Liver (tissue), 9 donors: ENCODE data around the gene GFOD2. TPM values are rescaled to one million over a fixed set of nuclear protein-coding genes. Genes with fewer than 3 reads are reported as not detected.

ENCODE experiments used
- DNase-seq: peaks from one replicate; pipeline ENCODE4 v3.0.0-alpha.2; 2017; ENCODE audit warnings: low spot score
- H3K27ac ChIP-seq, 2 donors: one replicate each; pipeline ENCODE4 v1.7.0; 2013; ENCODE audit warnings: inconsistent platforms in 2 of 2, low read length in 2 of 2, control low read depth in 1 of 2, low read depth in 1 of 2, mild to moderate bottlenecking in 1 of 2
- H3K27me3 ChIP-seq, 4 donors: one replicate each; pipeline versions ENCODE4 v1.6.1 to v1.7.0; 2013; ENCODE audit warnings: low read length in 3 of 4, inconsistent platforms in 1 of 4, mild to moderate bottlenecking in 1 of 4, moderate library complexity in 1 of 4; ENCODE audit not compliant: control insufficient read depth in 4 of 4, insufficient read depth in 4 of 4
- H3K36me3 ChIP-seq, 4 donors: one replicate each; pipeline versions ENCODE4 v1.6.1 to v1.7.0; 2013; ENCODE audit warnings: low read length in 3 of 4, mild to moderate bottlenecking in 3 of 4, low read depth in 1 of 4, moderate library complexity in 1 of 4; ENCODE audit not compliant: control insufficient read depth in 4 of 4, insufficient read depth in 3 of 4
- H3K4me1 ChIP-seq, 4 donors: one replicate each; pipeline versions ENCODE4 v1.6.1 to v1.7.0; 2013; ENCODE audit warnings: low read length in 3 of 4, mild to moderate bottlenecking in 3 of 4, moderate library complexity in 1 of 4; ENCODE audit not compliant: control insufficient read depth in 4 of 4, insufficient read depth in 4 of 4
- H3K4me3 ChIP-seq, 3 donors: one replicate each; pipeline versions ENCODE4 v1.6.1 to v1.7.0; 2013; ENCODE audit warnings: low read length in 3 of 3, control low read depth in 1 of 3, low read depth in 1 of 3, mild to moderate bottlenecking in 1 of 3
- H3K9ac ChIP-seq, 2 donors: one replicate each; pipeline ENCODE4 v1.7.0; 2013; ENCODE audit warnings: low read length in 2 of 2, mild to moderate bottlenecking in 2 of 2, moderate library complexity in 2 of 2, control low read depth in 1 of 2, low read depth in 1 of 2
- H3K9me3 ChIP-seq, 4 donors: one replicate each; pipeline versions ENCODE4 v1.6.1 to v1.7.0; 2013; ENCODE audit warnings: low read length in 3 of 4; ENCODE audit not compliant: control insufficient read depth in 4 of 4
- CTCF ChIP-seq: fragments of 150-350 bp; IDR thresholded peaks from 2 replicates; pipeline ENCODE4 v1.5.1; 2017; ENCODE audit warnings: improper control_type of control experiment, low read depth, low read length; ENCODE audit not compliant: missing input control
- EGR1 ChIP-seq, 2 donors: IDR thresholded peaks; 2 replicates each; pipeline ENCODE4 v1.6.1; 2016 to 2018; ENCODE audit warnings: antibody characterized with exemption in 2 of 2, low read depth in 2 of 2
- FOXA1 ChIP-seq: IDR thresholded peaks from 2 replicates; pipeline ENCODE4 v1.6.1; 2016; ENCODE audit warnings: antibody characterized with exemption
- FOXA2 ChIP-seq: IDR thresholded peaks from 2 replicates; pipeline ENCODE4 v1.6.1; 2016; ENCODE audit warnings: antibody characterized with exemption
- GABPA ChIP-seq, 2 donors: IDR thresholded peaks in 1 of 2; conservative IDR thresholded peaks in 1 of 2; 2 replicates each; pipeline ENCODE4 v1.6.1; 2016; ENCODE audit warnings: antibody characterized with exemption in 2 of 2, mild to moderate bottlenecking in 1 of 2, moderate library complexity in 1 of 2
- HNF4A ChIP-seq, 2 donors: conservative IDR thresholded peaks; 2 replicates each; pipeline ENCODE4 v1.6.1; 2016; ENCODE audit warnings: antibody characterized with exemption in 2 of 2, mild to moderate bottlenecking in 2 of 2
- HNF4G ChIP-seq: IDR thresholded peaks from 2 replicates; pipeline ENCODE4 v1.6.1; 2016; ENCODE audit warnings: antibody characterized with exemption
- JUND ChIP-seq, 2 donors: IDR thresholded peaks; 2 replicates each; pipeline ENCODE4 v1.6.1; 2016; ENCODE audit warnings: antibody characterized with exemption in 2 of 2
- MAX ChIP-seq: IDR thresholded peaks from 2 replicates; pipeline ENCODE4 v1.6.1; 2016; ENCODE audit warnings: antibody characterized with exemption
- NR2F2 ChIP-seq: IDR thresholded peaks from 2 replicates; pipeline ENCODE4 v1.6.1; 2016; ENCODE audit warnings: antibody characterized with exemption
- RAD21 ChIP-seq, 2 donors: IDR thresholded peaks; 2 replicates each; pipeline ENCODE4 v1.6.1; 2016; ENCODE audit warnings: antibody characterized with exemption in 2 of 2, mild to moderate bottlenecking in 2 of 2
- REST ChIP-seq: IDR thresholded peaks from 2 replicates; pipeline ENCODE4 v1.6.1; 2016; ENCODE audit warnings: antibody characterized with exemption, mild to moderate bottlenecking
- RXRA ChIP-seq, 2 donors: IDR thresholded peaks; 2 replicates each; pipeline ENCODE4 v1.6.1; 2017 to 2018; ENCODE audit warnings: antibody characterized with exemption in 2 of 2, mild to moderate bottlenecking in 1 of 2
- SP1 ChIP-seq: IDR thresholded peaks from 2 replicates; pipeline ENCODE4 v1.6.1; 2018; ENCODE audit warnings: antibody characterized with exemption, mild to moderate bottlenecking
- TAF1 ChIP-seq: conservative IDR thresholded peaks from 2 replicates; pipeline ENCODE4 v1.6.1; 2016; ENCODE audit warnings: antibody characterized with exemption, mild to moderate bottlenecking
- YY1 ChIP-seq: IDR thresholded peaks from 2 replicates; pipeline ENCODE4 v1.6.1; 2016; ENCODE audit warnings: antibody characterized with exemption, mild to moderate bottlenecking
- WGBS: extraction: QIAGEN DNeasy Blood & Tissue Kit; methylation state at CpG from one replicate; pipeline ENCODE4 v1.1.7; 2013; 5-methylcytosine and 5-hydroxymethylcytosine counted together
- polyA plus RNA-seq, 2 donors: library from polyadenylated mRNA; stranded (reverse) in 1 of 2; unstranded in 1 of 2; fragments of 200-250 nt in 1 of 2; fragments of >200 nt in 1 of 2; fragmentation: Nextera tagmentation in 1 of 2; extraction: Ambion mirVana in 1 of 2; gene quantifications; one replicate each; pipeline versions ENCODE4 v1.2.1 to v1.2.3, GENCODE V29; 2013 to 2015
- total RNA-seq, 2 donors: library from RNA; depleted of rRNA; stranded (reverse); fragments of >200 nt; gene quantifications; one replicate each; pipeline ENCODE4 v1.2.3, GENCODE V29; 2014
- TF ChIP-seq, protein P1 (sequence below): IDR thresholded peaks from 2 replicates; pipeline ENCODE4 v1.6.1; 2016; ENCODE audit warnings: antibody characterized with exemption
- TF ChIP-seq, protein P2 (sequence below): IDR thresholded peaks from 2 replicates; pipeline ENCODE4 v1.6.1; 2016; ENCODE audit warnings: antibody characterized with exemption
- donor health status: healthy.
- donor health status: healthy.
- donor health status: healthy.
- donor health status: healthy.
- donor health status: healthy.

GFOD2 gene, protein sequence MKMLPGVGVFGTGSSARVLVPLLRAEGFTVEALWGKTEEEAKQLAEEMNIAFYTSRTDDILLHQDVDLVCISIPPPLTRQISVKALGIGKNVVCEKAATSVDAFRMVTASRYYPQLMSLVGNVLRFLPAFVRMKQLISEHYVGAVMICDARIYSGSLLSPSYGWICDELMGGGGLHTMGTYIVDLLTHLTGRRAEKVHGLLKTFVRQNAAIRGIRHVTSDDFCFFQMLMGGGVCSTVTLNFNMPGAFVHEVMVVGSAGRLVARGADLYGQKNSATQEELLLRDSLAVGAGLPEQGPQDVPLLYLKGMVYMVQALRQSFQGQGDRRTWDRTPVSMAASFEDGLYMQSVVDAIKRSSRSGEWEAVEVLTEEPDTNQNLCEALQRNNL
- 10 to 100 TPM; 12.7 to 48.8 TPM for total RNA-seq
- polyA plus RNA-seq = 10 to 100 TPM; 20.7 to 37.1 TPM

DNA sequence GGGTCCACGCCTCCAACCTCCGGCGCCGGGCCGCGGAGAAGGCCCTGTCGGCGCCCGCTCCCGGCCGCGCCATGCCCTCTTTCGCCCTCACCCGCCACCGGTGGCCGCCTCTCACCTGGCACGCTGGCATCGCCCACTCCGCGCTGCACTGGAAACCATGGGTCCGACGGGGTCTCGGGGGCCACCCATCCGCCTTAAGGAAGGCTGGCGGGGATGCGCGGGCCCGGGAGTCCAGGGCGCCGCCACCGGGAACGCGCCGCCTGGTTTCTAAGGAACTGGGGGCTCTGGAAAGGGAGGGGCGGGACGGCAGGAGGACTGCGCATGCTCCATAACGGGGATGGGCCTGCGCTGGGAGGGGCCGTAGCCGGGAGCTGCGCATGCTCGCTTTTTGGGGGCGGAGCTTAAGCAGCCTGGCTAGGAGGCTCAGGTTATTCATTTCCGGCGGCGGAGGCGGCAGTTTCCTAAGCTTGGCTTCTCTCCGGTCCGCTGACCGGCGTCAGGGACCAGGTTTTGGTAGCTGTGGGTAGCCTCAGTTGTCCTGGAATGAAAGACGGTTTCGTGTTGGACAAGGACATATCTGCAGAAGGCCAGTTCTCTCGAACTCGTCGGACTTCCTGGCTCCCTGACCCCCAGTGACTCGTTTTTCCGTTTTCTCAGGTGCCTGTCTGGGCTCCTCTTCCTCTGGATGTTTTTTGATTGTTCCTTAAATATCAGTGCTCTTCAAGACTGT lies at the start of gene GFOD2:
TSS of gene GFOD2 (minus strand) at position 269 of the 730 bp plus-strand sequence. CDS start 33,601 bp downstream, outside the sequence.
- H3K27me3 ChIP-seq = no peaks in the 10 kb centered on the region
- no peaks in the 10 kb centered on the region for H3K9me3 ChIP-seq
- 1% methylated on average over 59 of the region's 59 CpGs for WGBS
- peak within 1 kb of the TSS; percentile 96 to 100 for H3K9ac ChIP-seq
- H3K4me3 ChIP-seq = peak within 1 kb of the TSS; percentile 84 to 88 (median 88)
- peak in 1 of 2 donors; percentile 5 for TF ChIP-seq RXRA (IDR thresholded peaks at IDR 0.05)
- peak in 1 of 2 donors; percentile 16 for TF ChIP-seq EGR1 (IDR thresholded peaks at IDR 0.05; ENCODE audit: low read depth in 2 of 2)
- TF ChIP-seq JUND (IDR thresholded peaks at IDR 0.05) = no peak
- TF ChIP-seq TAF1 = peak; percentile 35
- TF ChIP-seq YY1 = peak; percentile 23
- TF ChIP-seq HNF4G = no peak
- TF ChIP-seq FOXA2 = no peak
- TF ChIP-seq, protein P1, sequence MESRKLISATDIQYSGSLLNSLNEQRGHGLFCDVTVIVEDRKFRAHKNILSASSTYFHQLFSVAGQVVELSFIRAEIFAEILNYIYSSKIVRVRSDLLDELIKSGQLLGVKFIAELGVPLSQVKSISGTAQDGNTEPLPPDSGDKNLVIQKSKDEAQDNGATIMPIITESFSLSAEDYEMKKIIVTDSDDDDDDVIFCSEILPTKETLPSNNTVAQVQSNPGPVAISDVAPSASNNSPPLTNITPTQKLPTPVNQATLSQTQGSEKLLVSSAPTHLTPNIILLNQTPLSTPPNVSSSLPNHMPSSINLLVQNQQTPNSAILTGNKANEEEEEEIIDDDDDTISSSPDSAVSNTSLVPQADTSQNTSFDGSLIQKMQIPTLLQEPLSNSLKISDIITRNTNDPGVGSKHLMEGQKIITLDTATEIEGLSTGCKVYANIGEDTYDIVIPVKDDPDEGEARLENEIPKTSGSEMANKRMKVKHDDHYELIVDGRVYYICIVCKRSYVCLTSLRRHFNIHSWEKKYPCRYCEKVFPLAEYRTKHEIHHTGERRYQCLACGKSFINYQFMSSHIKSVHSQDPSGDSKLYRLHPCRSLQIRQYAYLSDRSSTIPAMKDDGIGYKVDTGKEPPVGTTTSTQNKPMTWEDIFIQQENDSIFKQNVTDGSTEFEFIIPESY = no peak
- TF ChIP-seq SP1 = peak; percentile 56
- TF ChIP-seq CTCF = no peak
- TF ChIP-seq RAD21 (IDR thresholded peaks at IDR 0.05) = peak in 1 of 2 donors; percentile 36
- TF ChIP-seq, protein P2, sequence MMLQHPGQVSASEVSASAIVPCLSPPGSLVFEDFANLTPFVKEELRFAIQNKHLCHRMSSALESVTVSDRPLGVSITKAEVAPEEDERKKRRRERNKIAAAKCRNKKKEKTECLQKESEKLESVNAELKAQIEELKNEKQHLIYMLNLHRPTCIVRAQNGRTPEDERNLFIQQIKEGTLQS = no peak
- peak; percentile 61 for TF ChIP-seq NR2F2
- TF ChIP-seq MAX = peak; percentile 24
- TF ChIP-seq REST = peak; percentile 71
- TF ChIP-seq HNF4A (conservative IDR thresholded peaks at IDR 0.05) = peak in 1 of 2 donors; percentile 21
- TF ChIP-seq GABPA (IDR thresholded peaks at IDR 0.05 in 1 of 2, conservative IDR thresholded peaks at IDR 0.05 in 1 of 2) = peak in 1 of 2 donors; percentile 78
- TF ChIP-seq FOXA1 = no peak
- peak within 1 kb of the TSS; percentile 90 to 96 for H3K27ac ChIP-seq
- peak; percentile 99 for DNase-seq
- H3K4me1 ChIP-seq = peaks cover 2 to 48% (median 37%) of the 10 kb centered on the region in 4 donors
- H3K36me3 ChIP-seq = peaks cover 0 to under 1% (median 0%) of the 10 kb centered on the region in 4 donors
